T-helper 1 cell treated with Interleukin-12 subunit alpha and Interleukin-12 subunit beta and Interleukin-4 antibody, amounts not matched to agents 30 μg/mL and 1 μg/mL, for 36 hours (primary cell): Measurements from ENCODE around the gene PCYT1A.
"Not testable (repeated sequence)": the region's sequence is repeated elsewhere in the genome, so short reads cannot be mapped to it uniquely, and the experiment has no call there.

Source experiments
- H3K27ac Mint-ChIP-seq: one replicate; pipeline ENCODE4 v1.8.0; 2021; ENCODE audit warnings: mild to moderate bottlenecking, mixed read lengths
- H3K27me3 Mint-ChIP-seq: one replicate; pipeline ENCODE4 v1.8.0; 2021; ENCODE audit warnings: low read depth, mixed read lengths
- H3K36me3 Mint-ChIP-seq: one replicate; pipeline ENCODE4 v1.8.0; 2021; ENCODE audit warnings: low read depth, mixed read lengths
- H3K4me1 Mint-ChIP-seq: one replicate; pipeline ENCODE4 v1.8.0; 2021; ENCODE audit warnings: low read depth, mixed read lengths
- H3K4me3 Mint-ChIP-seq: one replicate; pipeline ENCODE4 v1.8.0; 2021; ENCODE audit warnings: mild to moderate bottlenecking, moderate library complexity, mixed read lengths
- H3K9me3 Mint-ChIP-seq: one replicate; pipeline ENCODE4 v1.8.0; 2021; ENCODE audit warnings: mixed read lengths

Gene PCYT1A

DNA sequence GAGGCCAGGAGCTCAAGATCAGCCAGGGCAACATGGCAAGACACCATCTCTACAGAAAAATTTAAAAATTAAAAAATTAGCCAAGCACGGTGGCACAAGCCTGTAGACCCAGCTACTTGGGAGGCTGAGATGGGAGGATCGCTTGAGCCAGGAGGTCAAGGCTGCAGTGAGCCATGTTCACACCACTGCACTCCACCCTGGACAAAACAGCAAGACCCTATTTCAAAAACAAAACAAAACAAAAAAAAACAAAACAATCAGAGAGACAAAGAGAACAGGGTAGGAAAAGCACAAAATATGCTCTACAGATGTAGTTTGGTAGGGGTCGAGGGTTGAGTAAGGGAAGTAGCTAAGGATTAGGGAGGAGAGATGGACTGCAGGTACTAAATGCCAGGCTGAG, 27.1 kb upstream of the PCYT1A start:
- Mint-ChIP-seq H3K4me1 (peaks cover 12% of the 10 kb centered on the region), H3K9me3 (no peaks in the 10 kb centered on the region), H3K27me3 (no peaks in the 10 kb centered on the region), H3K4me3 (no peak overlapping the region), H3K36me3 (peaks cover 6% of the 10 kb centered on the region), H3K27ac (no peak overlapping the region)

DNA sequence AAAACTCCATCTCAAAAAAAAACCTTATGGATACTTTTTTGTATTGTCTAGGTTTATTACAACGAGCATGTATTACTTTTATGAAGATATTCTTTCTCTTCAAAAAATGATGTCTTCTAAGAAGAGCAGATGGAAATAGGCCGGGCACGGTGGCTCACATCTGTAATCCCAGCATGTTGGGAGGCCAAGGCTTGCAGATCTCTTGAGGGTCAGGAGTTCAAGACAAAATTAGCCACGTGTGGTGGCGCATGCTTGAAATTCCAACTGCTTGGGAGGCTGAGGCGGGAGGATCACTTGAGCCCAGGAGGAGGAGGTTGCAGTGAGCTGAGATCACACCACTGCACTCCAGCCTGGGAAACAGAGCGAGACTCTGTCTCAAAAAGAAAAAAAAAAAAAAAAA, 26.6 kb upstream of the PCYT1A start:
- not testable (repeated sequence) for H3K4me3 Mint-ChIP-seq, H3K27ac Mint-ChIP-seq, H3K9me3 Mint-ChIP-seq, H3K36me3 Mint-ChIP-seq, H3K27me3 Mint-ChIP-seq, H3K4me1 Mint-ChIP-seq

DNA sequence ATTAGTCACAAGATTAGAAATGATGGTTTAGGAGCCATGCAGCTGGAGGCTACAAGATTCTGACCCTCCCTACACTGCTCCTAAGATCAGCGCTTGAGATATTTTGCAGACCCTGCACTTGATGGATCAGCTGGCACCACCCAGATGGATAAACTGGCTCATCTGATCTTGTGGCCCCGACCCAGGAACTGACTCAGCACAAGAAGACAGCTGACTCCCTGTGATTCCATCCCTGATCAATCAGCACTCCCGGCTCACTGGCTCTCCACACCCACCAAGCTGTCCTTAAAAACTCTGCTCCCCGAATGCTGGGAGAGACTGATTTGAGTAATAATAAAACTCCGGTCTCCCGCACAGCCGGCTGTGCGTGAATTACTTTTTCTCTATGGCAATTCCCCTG, 15.4 kb upstream of the PCYT1A start:
- H3K27me3 Mint-ChIP-seq, H3K9me3 Mint-ChIP-seq, H3K27ac Mint-ChIP-seq, H3K4me3 Mint-ChIP-seq, H3K4me1 Mint-ChIP-seq: not testable (repeated sequence)
- H3K36me3 Mint-ChIP-seq, result peaks cover 19% of the 10 kb centered on the region

DNA sequence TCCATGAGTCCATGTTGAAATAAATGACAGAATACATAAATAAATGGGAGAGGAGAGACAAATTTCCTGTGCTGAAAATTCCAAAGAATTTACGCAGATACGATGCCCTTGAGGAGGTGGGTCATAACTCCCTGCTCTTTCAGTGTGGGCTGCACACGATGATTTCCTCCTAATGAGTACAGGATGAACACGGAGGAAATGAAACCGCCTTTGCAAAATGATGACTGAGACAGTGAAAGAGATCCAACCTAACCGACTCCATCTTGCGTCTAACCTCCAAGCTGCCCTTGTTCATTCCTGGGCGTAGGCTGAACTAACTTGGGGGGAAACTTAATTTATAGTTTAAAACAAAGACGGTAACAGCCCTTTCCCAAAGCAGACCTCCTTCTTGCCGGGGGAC, 15.0 kb upstream of the PCYT1A start:
- not testable (repeated sequence) for H3K4me3 Mint-ChIP-seq, H3K27ac Mint-ChIP-seq, H3K4me1 Mint-ChIP-seq, H3K9me3 Mint-ChIP-seq, H3K27me3 Mint-ChIP-seq
- H3K36me3 Mint-ChIP-seq, result peaks cover 21% of the 10 kb centered on the region

DNA sequence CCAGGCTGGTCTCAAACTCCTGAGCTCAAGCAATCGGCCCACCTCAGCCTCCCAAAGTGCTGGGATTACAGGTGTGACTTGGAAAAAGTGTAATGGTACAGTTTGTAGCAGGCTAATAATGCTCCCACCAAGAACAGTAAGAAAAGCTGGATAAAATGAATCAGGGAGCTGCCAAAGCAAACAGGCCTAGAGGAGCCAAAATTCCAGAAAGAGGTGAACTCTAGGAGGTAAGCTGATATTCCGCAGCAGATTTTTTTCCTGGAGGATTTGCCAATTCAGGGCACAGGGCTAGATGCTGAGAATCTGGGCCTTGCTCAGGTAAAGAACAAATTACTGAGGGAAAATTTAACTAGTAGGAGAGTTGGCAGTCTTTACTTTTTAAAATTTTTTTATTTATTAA, 11.0 kb upstream of the PCYT1A start:
- H3K36me3 Mint-ChIP-seq, result peaks cover 22% of the 10 kb centered on the region
- peaks cover 3% of the 10 kb centered on the region for H3K4me1 Mint-ChIP-seq
- no peak overlapping the region for H3K27ac Mint-ChIP-seq
- no peaks in the 10 kb centered on the region for H3K9me3 Mint-ChIP-seq
- H3K4me3 Mint-ChIP-seq, result no peak overlapping the region
- no peaks in the 10 kb centered on the region for H3K27me3 Mint-ChIP-seq

DNA sequence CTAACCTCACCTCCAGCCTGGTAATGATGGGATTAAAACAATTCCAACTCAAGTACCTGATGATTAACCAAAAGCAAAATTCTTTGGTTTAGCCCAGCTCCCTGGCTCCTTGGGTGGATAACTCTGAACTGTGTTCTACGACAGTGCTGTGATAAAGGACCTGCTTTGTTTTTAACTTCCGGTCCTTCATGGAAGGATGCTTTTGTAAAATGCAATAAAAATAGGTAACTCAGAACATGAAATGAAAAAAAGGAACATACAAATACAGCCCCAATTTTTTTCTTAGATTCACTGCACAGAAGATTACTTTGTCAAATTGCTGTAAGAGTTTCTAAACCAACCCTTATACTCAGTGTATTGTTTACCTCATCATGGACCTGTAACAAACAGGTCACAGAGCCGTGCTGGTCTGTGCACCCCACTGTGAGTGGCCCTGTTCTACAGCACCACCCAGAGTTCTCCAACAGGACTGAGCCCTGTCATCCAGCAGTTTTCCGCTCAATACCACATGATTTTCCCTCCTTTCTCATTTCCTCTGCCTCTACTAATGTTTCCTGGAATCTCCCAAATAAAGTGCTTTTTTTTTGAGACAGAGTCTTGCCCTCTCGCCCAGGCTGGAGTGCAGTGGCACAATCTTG, 4.9 kb upstream of the PCYT1A start:
- no peak overlapping the region for H3K27ac Mint-ChIP-seq
- peaks cover 4% of the 10 kb centered on the region for H3K4me1 Mint-ChIP-seq
- H3K4me3 Mint-ChIP-seq, result no peak overlapping the region
- H3K27me3 Mint-ChIP-seq, result no peaks in the 10 kb centered on the region
- peaks cover 7% of the 10 kb centered on the region for H3K36me3 Mint-ChIP-seq
- no peaks in the 10 kb centered on the region for H3K9me3 Mint-ChIP-seq

DNA sequence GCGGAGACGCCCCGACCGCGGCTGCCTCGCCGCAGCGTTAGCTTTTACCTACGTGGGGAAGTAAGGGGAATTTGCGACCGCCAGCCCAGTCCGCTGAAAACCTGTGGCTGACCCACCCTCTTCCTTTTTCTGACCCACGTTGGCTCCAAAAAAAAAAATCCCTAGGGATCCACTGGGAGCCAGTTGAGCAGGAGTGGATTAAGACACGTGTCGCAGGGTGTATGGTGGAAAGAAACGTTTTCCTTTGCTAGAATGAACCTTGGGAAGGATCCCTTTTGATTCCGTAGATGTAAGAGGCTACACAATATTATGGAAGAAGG, 575 bp upstream of the PCYT1A start:
- Mint-ChIP-seq H3K4me1 (peaks cover 37% of the 10 kb centered on the region), H3K36me3 (peaks cover 15% of the 10 kb centered on the region), H3K4me3 (peak overlapping the region; percentile 100), H3K27ac (peak overlapping the region; percentile 98), H3K27me3 (no peaks in the 10 kb centered on the region), H3K9me3 (no peaks in the 10 kb centered on the region)

DNA sequence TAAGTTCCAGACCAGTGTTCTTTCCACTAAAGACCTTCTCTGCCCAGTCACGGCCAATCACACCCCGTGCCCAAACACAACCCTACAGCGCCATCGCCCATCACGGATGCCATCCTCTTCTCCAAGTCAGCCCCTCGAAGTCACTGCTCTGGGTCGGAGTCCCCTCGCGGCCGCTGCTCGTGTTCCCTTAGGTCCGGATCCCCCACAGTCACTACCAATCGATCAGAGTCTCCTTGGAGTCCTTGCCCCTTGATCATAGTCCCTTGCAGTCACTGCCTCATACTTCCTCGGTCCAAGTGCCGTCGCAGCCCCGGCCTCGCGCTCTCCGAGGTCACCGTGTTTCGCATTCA, 461 bp downstream of the PCYT1A start:
- H3K27me3 Mint-ChIP-seq, result no peaks in the 10 kb centered on the region
- H3K4me3 Mint-ChIP-seq, result peak overlapping the region; percentile 100
- peak overlapping the region; percentile 98 for H3K27ac Mint-ChIP-seq
- H3K9me3 Mint-ChIP-seq, result no peaks in the 10 kb centered on the region
- peaks cover 42% of the 10 kb centered on the region for H3K4me1 Mint-ChIP-seq
- peaks cover 15% of the 10 kb centered on the region for H3K36me3 Mint-ChIP-seq

DNA sequence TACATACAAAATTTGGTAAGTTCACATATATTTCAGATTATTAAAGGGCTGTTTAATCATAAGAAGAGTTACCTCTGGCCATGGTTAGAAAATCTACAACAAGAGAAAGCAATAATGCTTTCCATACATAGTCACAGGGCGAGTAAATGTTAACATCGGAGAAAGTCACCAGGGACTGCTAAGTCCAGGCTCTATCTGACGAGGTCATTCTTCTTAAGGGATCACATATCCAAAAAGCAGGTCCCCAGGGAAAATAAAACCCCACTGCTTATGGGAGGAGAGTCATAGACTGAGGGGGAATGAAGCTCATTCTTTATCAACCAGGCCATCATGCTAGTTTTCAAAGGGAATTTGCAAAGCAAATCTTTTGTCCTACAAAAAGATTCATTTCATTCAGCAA, 3.1 kb downstream of the PCYT1A start:
- H3K36me3 Mint-ChIP-seq, result peaks cover 16% of the 10 kb centered on the region
- H3K27ac Mint-ChIP-seq, result no peak overlapping the region
- peak overlapping the region; percentile 0 for H3K4me3 Mint-ChIP-seq
- no peaks in the 10 kb centered on the region for H3K9me3 Mint-ChIP-seq
- peaks cover 61% of the 10 kb centered on the region for H3K4me1 Mint-ChIP-seq
- no peaks in the 10 kb centered on the region for H3K27me3 Mint-ChIP-seq

DNA sequence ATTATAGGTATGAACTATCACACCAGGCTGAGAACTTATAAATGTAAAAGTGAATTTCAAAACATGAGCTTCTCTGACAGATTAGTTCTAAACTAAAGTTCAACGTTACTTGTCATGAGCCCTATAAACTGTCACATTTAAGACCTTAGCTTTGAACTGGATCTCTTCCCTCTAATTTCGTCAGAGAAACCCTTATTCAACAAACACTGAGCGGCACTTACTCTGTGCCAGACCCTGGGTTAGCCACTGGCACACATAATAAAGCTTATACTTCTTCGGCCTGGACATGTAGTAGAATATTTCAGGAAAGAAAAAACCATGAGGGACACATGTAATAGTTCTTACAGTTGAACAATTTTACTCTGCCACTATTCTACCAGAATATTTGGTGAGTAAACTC, 5.6 kb downstream of the PCYT1A start:
- Mint-ChIP-seq H3K27me3 (no peaks in the 10 kb centered on the region), H3K9me3 (no peaks in the 10 kb centered on the region), H3K27ac (peak overlapping the region; percentile 3), H3K4me3 (no peak overlapping the region), H3K4me1 (peaks cover 70% of the 10 kb centered on the region), H3K36me3 (peaks cover 17% of the 10 kb centered on the region)

DNA sequence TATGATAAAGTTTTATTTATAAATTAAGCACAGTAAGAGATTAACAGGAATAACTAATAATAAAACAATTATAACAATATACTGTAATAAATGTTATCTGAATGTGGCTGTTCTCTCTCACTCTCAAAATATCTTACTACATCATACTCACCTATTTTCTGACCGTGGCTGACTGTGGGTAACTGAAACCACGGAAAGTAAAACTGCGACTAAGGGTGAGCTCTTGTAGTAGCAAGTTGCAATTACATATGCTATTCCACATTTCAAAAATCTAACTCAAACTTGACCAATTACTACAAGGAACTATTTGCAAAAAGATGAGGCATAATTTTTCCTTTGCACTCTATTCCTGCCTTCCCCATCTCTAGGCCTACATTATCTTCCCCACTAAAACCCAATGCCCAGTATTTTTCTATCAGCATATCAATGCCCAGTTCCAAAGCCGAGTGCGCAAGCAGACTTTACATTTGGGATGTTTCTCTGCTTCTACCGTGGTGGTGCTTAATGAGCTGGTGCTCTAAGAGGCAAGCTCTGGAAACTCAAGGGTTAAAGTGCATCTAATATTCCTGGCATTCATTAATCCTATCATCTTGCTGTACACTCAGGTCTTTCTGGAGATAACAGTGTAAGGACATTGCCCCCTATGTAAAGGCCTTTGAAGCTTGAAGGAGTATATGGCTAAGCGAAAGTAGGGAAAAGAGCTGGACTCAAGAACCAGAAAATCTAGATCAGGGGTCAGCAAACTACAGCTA, 6.7 kb downstream of the PCYT1A start:
- Mint-ChIP-seq H3K4me3 (peak overlapping the region; percentile 39), H3K4me1 (peaks cover 61% of the 10 kb centered on the region), H3K27ac (peak overlapping the region; percentile 66)

DNA sequence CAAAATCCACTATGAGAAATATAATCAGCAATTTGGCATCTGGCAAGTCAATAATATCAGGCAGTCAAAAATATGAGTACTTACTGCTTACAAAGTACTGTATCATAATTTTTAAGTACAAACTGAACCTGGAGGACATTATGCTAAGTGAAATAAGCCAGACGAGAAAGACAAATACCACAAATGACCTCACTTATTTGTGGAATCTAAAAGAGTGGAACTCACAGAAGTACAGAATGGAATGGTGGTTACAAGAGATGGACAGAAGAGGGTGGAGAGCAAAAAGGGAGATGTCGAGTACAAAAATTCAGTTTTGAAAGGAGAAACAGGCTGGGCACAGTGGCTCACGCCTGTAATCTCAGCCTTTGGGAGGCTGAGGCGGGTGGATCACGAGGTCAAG, 12.4 kb downstream of the PCYT1A start:
- peaks cover 39% of the 10 kb centered on the region for H3K36me3 Mint-ChIP-seq
- H3K27ac Mint-ChIP-seq, result peak overlapping the region; percentile 94
- H3K27me3 Mint-ChIP-seq, result no peaks in the 10 kb centered on the region
- no peaks in the 10 kb centered on the region for H3K9me3 Mint-ChIP-seq
- H3K4me3 Mint-ChIP-seq, result peak overlapping the region; percentile 68
- H3K4me1 Mint-ChIP-seq, result peaks cover 51% of the 10 kb centered on the region

More for the DNA sequence above, 6.7 kb downstream of the PCYT1A start:
- Mint-ChIP-seq H3K36me3 (peaks cover 17% of the 10 kb centered on the region), H3K9me3 (no peaks in the 10 kb centered on the region), H3K27me3 (no peaks in the 10 kb centered on the region)

DNA sequence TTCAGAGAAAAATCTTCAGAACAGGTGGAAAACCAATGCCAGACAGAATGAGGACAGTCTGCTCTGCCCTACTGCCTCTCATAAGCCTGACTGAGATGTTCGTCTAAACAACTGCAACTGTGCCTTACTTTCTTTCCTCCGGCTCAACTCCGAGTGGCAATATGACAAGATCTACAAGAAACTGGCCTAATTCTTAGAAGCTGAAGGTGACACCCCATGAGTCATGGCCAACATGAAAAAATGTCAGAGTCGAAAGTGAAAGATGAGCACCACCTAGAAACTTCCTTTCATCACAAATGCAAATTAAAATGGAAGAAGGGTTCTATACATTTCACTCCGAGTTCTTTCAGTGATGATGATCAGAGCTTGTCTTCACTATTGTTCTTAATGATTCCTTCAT, 12.9 kb downstream of the PCYT1A start:
- peaks cover 42% of the 10 kb centered on the region for H3K36me3 Mint-ChIP-seq
- H3K4me3 Mint-ChIP-seq, result peak overlapping the region; percentile 68
- peaks cover 50% of the 10 kb centered on the region for H3K4me1 Mint-ChIP-seq
- no peaks in the 10 kb centered on the region for H3K27me3 Mint-ChIP-seq
- H3K9me3 Mint-ChIP-seq, result no peaks in the 10 kb centered on the region
- peak overlapping the region; percentile 94 for H3K27ac Mint-ChIP-seq

DNA sequence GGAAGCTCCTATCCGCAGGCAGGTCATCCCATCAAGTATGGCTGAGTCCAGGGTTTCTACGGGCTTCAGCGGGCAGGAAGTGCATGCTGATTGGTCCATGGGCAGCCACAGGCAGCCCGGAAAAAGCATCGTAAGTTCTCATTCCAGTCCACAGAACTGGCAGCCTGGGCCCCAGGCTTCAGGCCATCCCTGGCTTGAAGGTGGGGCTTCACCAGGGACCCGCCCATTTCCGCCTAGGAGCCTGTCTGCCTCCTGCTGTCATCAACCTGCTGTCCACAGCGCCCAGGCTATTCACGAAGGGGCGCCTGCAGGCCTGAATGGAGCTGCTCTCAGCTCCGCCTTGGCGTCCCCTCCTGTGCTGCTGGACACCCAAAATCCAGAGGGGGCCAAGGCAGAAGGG, 13.9 kb downstream of the PCYT1A start:
- H3K27me3 Mint-ChIP-seq, result no peaks in the 10 kb centered on the region
- H3K4me3 Mint-ChIP-seq, result peak overlapping the region; percentile 16
- peaks cover 44% of the 10 kb centered on the region for H3K36me3 Mint-ChIP-seq
- peak overlapping the region; percentile 94 for H3K27ac Mint-ChIP-seq
- no peaks in the 10 kb centered on the region for H3K9me3 Mint-ChIP-seq
- peaks cover 53% of the 10 kb centered on the region for H3K4me1 Mint-ChIP-seq

DNA sequence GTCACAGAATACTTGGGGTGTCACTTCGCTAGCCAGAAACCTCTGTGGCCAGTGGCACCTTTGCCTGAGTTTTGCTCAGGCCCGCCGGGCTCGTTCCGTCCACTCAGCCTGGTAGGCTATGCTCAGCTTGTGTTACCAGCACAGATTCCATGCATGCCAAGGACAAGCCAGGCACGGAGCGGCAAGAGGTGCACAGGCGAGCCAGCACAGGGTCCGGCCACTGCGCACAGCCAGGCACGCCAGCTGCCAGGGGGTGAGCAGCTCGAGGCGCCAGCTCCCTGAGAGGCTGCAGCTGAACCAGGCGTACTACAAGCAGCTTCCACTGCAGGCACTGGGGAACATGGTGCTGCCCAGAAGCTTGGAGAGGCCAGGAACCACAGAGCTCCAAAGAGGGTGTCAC, 14.7 kb downstream of the PCYT1A start:
- no peaks in the 10 kb centered on the region for H3K27me3 Mint-ChIP-seq
- peak overlapping the region; percentile 58 for H3K4me3 Mint-ChIP-seq
- peak overlapping the region; percentile 94 for H3K27ac Mint-ChIP-seq
- peaks cover 43% of the 10 kb centered on the region for H3K36me3 Mint-ChIP-seq
- H3K4me1 Mint-ChIP-seq, result peaks cover 49% of the 10 kb centered on the region
- no peaks in the 10 kb centered on the region for H3K9me3 Mint-ChIP-seq
